Measurements from ENCODE around the gene GPR89A.
A peak's percentile ranks its signal among the peaks of the same experiment; 100 is the strongest.

Gene GPR89A

GRCh38 chr1:145707183-145707867, 99.5 kb downstream of the GPR89A start, which contains the start of gene PDZK1:
Gene PDZK1 (minus strand): TSS chr1:145707368. CDS start chr1:145688021, 19,347 bp downstream.
- no peak within 1 kb of the TSS for H3K27ac Mint-ChIP-seq
- H3K4me1 Mint-ChIP-seq = peaks cover 38% of the 10 kb centered on the region
- peaks cover 31% of the 10 kb centered on the region for H3K27me3 Mint-ChIP-seq (ENCODE audit: low read depth, poor library complexity)
- no peak within 1 kb of the TSS for H3K4me3 Mint-ChIP-seq
- H3K9me3 Mint-ChIP-seq = no peaks in the 10 kb centered on the region
- no peak for DNase-seq
- TF ChIP-seq CTCF (IDR thresholded peaks at IDR 0.05) = no peak
- no peaks in the 10 kb centered on the region for H3K36me3 Mint-ChIP-seq (ENCODE audit: low read depth)

- H3K9me3 Mint-ChIP-seq = no peaks in the 10 kb centered on the region
- H3K36me3 Mint-ChIP-seq (ENCODE audit: low read depth) = no peaks in the 10 kb centered on the region
- peaks cover 38% of the 10 kb centered on the region for H3K4me1 Mint-ChIP-seq
- no peak for TF ChIP-seq CTCF (IDR thresholded peaks at IDR 0.05)
- H3K4me3 Mint-ChIP-seq = no peak overlapping the region
- no peak for DNase-seq
- H3K27me3 Mint-ChIP-seq (ENCODE audit: low read depth, poor library complexity) = peaks cover 27% of the 10 kb centered on the region
- H3K27ac Mint-ChIP-seq = no peak overlapping the region
These were observed 100.3 kb downstream of the GPR89A start for GRCh38 chr1:145708063-145708462.

GRCh38 chr1:145710291-145711027, 102.7 kb downstream of the GPR89A start:
- Mint-ChIP-seq H3K4me3 (no peak overlapping the region), H3K27me3 (ENCODE audit: low read depth, poor library complexity) (peaks cover 20% of the 10 kb centered on the region), H3K9me3 (no peaks in the 10 kb centered on the region), H3K4me1 (peaks cover 43% of the 10 kb centered on the region), H3K36me3 (ENCODE audit: low read depth) (no peaks in the 10 kb centered on the region), H3K27ac (no peak overlapping the region)
- TF ChIP-seq CTCF (IDR thresholded peaks at IDR 0.05) = no peak
- DNase-seq = no peak

GRCh38 chr1:145711213-145711651, 103.4 kb downstream of the GPR89A start:
- Mint-ChIP-seq H3K9me3 (no peaks in the 10 kb centered on the region), H3K4me3 (no peak overlapping the region), H3K36me3 (ENCODE audit: low read depth) (no peaks in the 10 kb centered on the region), H3K27ac (peak overlapping the region; percentile 92), H3K27me3 (ENCODE audit: low read depth, poor library complexity) (peaks cover 20% of the 10 kb centered on the region), H3K4me1 (peaks cover 47% of the 10 kb centered on the region)
- TF ChIP-seq CTCF (IDR thresholded peaks at IDR 0.05) = no peak
- DNase-seq = peak; percentile 26

- peak overlapping the region; percentile 53 for H3K27ac Mint-ChIP-seq
- no peaks in the 10 kb centered on the region for H3K9me3 Mint-ChIP-seq
- peaks cover 29% of the 10 kb centered on the region for H3K4me1 Mint-ChIP-seq
- no peak for TF ChIP-seq CTCF (IDR thresholded peaks at IDR 0.05)
- DNase-seq = no peak
- peaks cover 23% of the 10 kb centered on the region for H3K27me3 Mint-ChIP-seq (ENCODE audit: low read depth, poor library complexity)
- no peaks in the 10 kb centered on the region for H3K36me3 Mint-ChIP-seq (ENCODE audit: low read depth)
- H3K4me3 Mint-ChIP-seq = no peak overlapping the region
These were observed 106.8 kb downstream of the GPR89A start for GRCh38 chr1:145714524-145715111.
